HUES48 (cell line): ENCODE data around the gene ASTN2.

Experiments used
- H3K27ac ChIP-seq: one replicate; pipeline ENCODE4 v1.7.0; 2013; ENCODE audit warnings: low read depth, low read length, inconsistent platforms
- H3K27me3 ChIP-seq: 2 replicates; pipeline ENCODE4 v1.6.1; 2013; ENCODE audit warnings: mild to moderate bottlenecking, low read length; ENCODE audit not compliant: control insufficient read depth, insufficient read depth
- H3K36me3 ChIP-seq: 2 replicates; pipeline ENCODE4 v1.6.1; 2013; ENCODE audit warnings: low read length; ENCODE audit not compliant: control insufficient read depth, insufficient read depth
- H3K4me1 ChIP-seq: 2 replicates; pipeline ENCODE4 v1.6.1; 2013; ENCODE audit warnings: mild to moderate bottlenecking, low read length; ENCODE audit not compliant: control insufficient read depth, insufficient read depth
- H3K4me3 ChIP-seq: 2 replicates; pipeline ENCODE4 v1.5.1; 2013; ENCODE audit warnings: mild to moderate bottlenecking, low read depth, low read length
- H3K9ac ChIP-seq: 2 replicates; pipeline ENCODE4 v1.6.1; 2013; ENCODE audit warnings: mild to moderate bottlenecking, low read depth, low read length, moderate library complexity
- H3K9me3 ChIP-seq: 2 replicates; pipeline ENCODE4 v1.6.1; 2013; ENCODE audit warnings: low read length; ENCODE audit not compliant: control insufficient read depth, insufficient read depth

The ASTN2 gene

GRCh38 chr9:116668970-116669695, 745.7 kb downstream of the ASTN2 start:
- Histone ChIP-seq H3K27me3 (no peaks in the 10 kb centered on the region), H3K9ac (no peak overlapping the region), H3K4me3 (no peak overlapping the region), H3K9me3 (peaks cover 22% of the 10 kb centered on the region), H3K4me1 (no peaks in the 10 kb centered on the region), H3K27ac (no peak overlapping the region), H3K36me3 (no peaks in the 10 kb centered on the region)

GRCh38 chr9:116663581-116663980, 751.3 kb downstream of the ASTN2 start:
- Histone ChIP-seq H3K4me3 (no peak overlapping the region), H3K36me3 (no peaks in the 10 kb centered on the region), H3K9ac (no peak overlapping the region), H3K9me3 (no peaks in the 10 kb centered on the region), H3K27me3 (no peaks in the 10 kb centered on the region), H3K4me1 (no peaks in the 10 kb centered on the region), H3K27ac (no peak overlapping the region)

GRCh38 chr9:116662646-116663310, 752.1 kb downstream of the ASTN2 start:
- no peaks in the 10 kb centered on the region for H3K4me1 ChIP-seq
- no peak overlapping the region for H3K4me3 ChIP-seq
- H3K36me3 ChIP-seq = no peaks in the 10 kb centered on the region
- H3K27me3 ChIP-seq = no peaks in the 10 kb centered on the region
- no peaks in the 10 kb centered on the region for H3K9me3 ChIP-seq
- H3K27ac ChIP-seq = no peak overlapping the region
- no peak overlapping the region for H3K9ac ChIP-seq

- Histone ChIP-seq H3K4me1 (no peaks in the 10 kb centered on the region), H3K9ac (no peak overlapping the region), H3K9me3 (no peaks in the 10 kb centered on the region), H3K27me3 (no peaks in the 10 kb centered on the region), H3K4me3 (no peak overlapping the region), H3K27ac (no peak overlapping the region), H3K36me3 (no peaks in the 10 kb centered on the region)
Observed at GRCh38 chr9:116661037-116661954, 753.6 kb downstream of the ASTN2 start.

- no peaks in the 10 kb centered on the region for H3K36me3 ChIP-seq
- no peak overlapping the region for H3K27ac ChIP-seq
- H3K9ac ChIP-seq = no peak overlapping the region
- H3K4me3 ChIP-seq = no peak overlapping the region
- no peaks in the 10 kb centered on the region for H3K4me1 ChIP-seq
- no peaks in the 10 kb centered on the region for H3K27me3 ChIP-seq
- H3K9me3 ChIP-seq = no peaks in the 10 kb centered on the region
Observed at GRCh38 chr9:116658265-116658664, 756.6 kb downstream of the ASTN2 start.

- no peaks in the 10 kb centered on the region for H3K9me3 ChIP-seq
- H3K27me3 ChIP-seq = no peaks in the 10 kb centered on the region
- no peaks in the 10 kb centered on the region for H3K36me3 ChIP-seq
- H3K9ac ChIP-seq = no peak overlapping the region
- no peak overlapping the region for H3K27ac ChIP-seq
- no peaks in the 10 kb centered on the region for H3K4me1 ChIP-seq
- no peak overlapping the region for H3K4me3 ChIP-seq
Observed at GRCh38 chr9:116656977-116657376, 757.9 kb downstream of the ASTN2 start.

- Histone ChIP-seq H3K9me3 (no peaks in the 10 kb centered on the region), H3K9ac (no peak overlapping the region), H3K27ac (no peak overlapping the region)
Observed at GRCh38 chr9:116656501-116656971, 758.3 kb downstream of the ASTN2 start.

GRCh38 chr9:116654059-116654355, 760.9 kb downstream of the ASTN2 start:
- no peak overlapping the region for H3K9ac ChIP-seq
- no peak overlapping the region for H3K27ac ChIP-seq
- H3K27me3 ChIP-seq = no peaks in the 10 kb centered on the region
- no peaks in the 10 kb centered on the region for H3K4me1 ChIP-seq
- H3K36me3 ChIP-seq = peaks cover 3% of the 10 kb centered on the region; the same call in 1 of the 2 replicates
- no peak overlapping the region for H3K4me3 ChIP-seq
- no peaks in the 10 kb centered on the region for H3K9me3 ChIP-seq

More at GRCh38 chr9:116656501-116656971, 758.3 kb downstream of the ASTN2 start:
- H3K4me1 ChIP-seq = no peaks in the 10 kb centered on the region
- H3K27me3 ChIP-seq = no peaks in the 10 kb centered on the region
- no peak overlapping the region for H3K4me3 ChIP-seq
- no peaks in the 10 kb centered on the region for H3K36me3 ChIP-seq

- Histone ChIP-seq H3K9me3 (no peaks in the 10 kb centered on the region), H3K36me3 (peaks cover 3% of the 10 kb centered on the region; the same call in 1 of the 2 replicates), H3K27me3 (no peaks in the 10 kb centered on the region), H3K4me1 (no peaks in the 10 kb centered on the region), H3K27ac (no peak overlapping the region), H3K4me3 (no peak overlapping the region), H3K9ac (no peak overlapping the region)
Observed at GRCh38 chr9:116653348-116654058, 761.4 kb downstream of the ASTN2 start.

- Histone ChIP-seq H3K27me3 (no peaks in the 10 kb centered on the region), H3K27ac (no peak overlapping the region), H3K4me1 (no peaks in the 10 kb centered on the region), H3K4me3 (no peak overlapping the region), H3K36me3 (peaks cover 3% of the 10 kb centered on the region; the same call in 1 of the 2 replicates), H3K9ac (no peak overlapping the region), H3K9me3 (no peaks in the 10 kb centered on the region)
Observed at GRCh38 chr9:116647515-116647809, 767.4 kb downstream of the ASTN2 start.
